Testis (tissue), 3 donors: ENCODE data around the gene TNFRSF8. TPM values are rescaled to one million over a fixed set of nuclear protein-coding genes. Genes with fewer than 3 reads are reported as not detected.

Experiments used
- DNase-seq: peaks from one replicate; pipeline ENCODE4 v3.0.0-alpha.2; 2019
- H3K27ac ChIP-seq, 2 donors: fragments of 200-600 bp; sonication (generic); one replicate each; pipeline ENCODE4 v1.5.1; 2019
- H3K27me3 ChIP-seq: fragments of 200-600 bp; sonication (generic); one replicate; pipeline ENCODE4 v1.5.1; 2019
- H3K36me3 ChIP-seq: fragments of 200-600 bp; sonication (generic); one replicate; pipeline ENCODE4 v1.5.1; 2017; ENCODE audit warnings: low read depth; ENCODE audit errors: missing control alignments
- H3K4me1 ChIP-seq: fragments of 200-600 bp; sonication (generic); one replicate; pipeline ENCODE4 v1.5.1; 2019
- H3K4me3 ChIP-seq, 2 donors: fragments of 200-600 bp; sonication (generic); one replicate each; pipeline ENCODE4 v1.5.1; 2017 to 2019
- H3K9me3 ChIP-seq: fragments of 200-600 bp; sonication (generic); one replicate; pipeline ENCODE4 v1.5.1; 2017
- CTCF ChIP-seq, 3 experiments: fragments of 450-650 bp in 2 of 3; fragments of 200-600 bp in 1 of 3; sonication (generic) in 1 of 3; IDR thresholded peaks; one replicate each; pipeline ENCODE4 v1.5.1; 2016 to 2019; ENCODE audit warnings: antibody characterized with exemption in 3 of 3, mild to moderate bottlenecking in 2 of 3, moderate library complexity in 1 of 3
- POLR2A ChIP-seq: fragments of 450-650 bp; IDR thresholded peaks from one replicate; pipeline ENCODE4 v1.6.1; 2017; ENCODE audit warnings: antibody characterized with exemption, mild to moderate bottlenecking, moderate library complexity
- WGBS, 2 donors: methylation state at CpG; one replicate each; pipeline ENCODE4 v1.1.5; 2018; 5-methylcytosine and 5-hydroxymethylcytosine counted together
- intact Hi-C: fragments of 100-400 bp; cut with DNase I; formaldehyde crosslinking; loops from one replicate; pipeline ENCODE4 v1.15.1; 2023; ENCODE audit warnings: low total_unique reads
- polyA plus RNA-seq: library from polyadenylated mRNA; stranded (reverse); fragments of 350-450 nt; fragmentation: Illumina TruSeq; extraction: RNeasy Lipid Tissue Mini Kit (QIAGEN cat#74804); gene quantifications from one replicate; pipeline ENCODE4 v1.2.3, GENCODE V29; 2014; ENCODE audit warnings: low read depth, low replicate concordance; ENCODE audit not compliant: insufficient read depth
- total RNA-seq, 2 donors: library from RNA; depleted of rRNA; stranded (reverse); fragments of >200 nt; gene quantifications; one replicate each; pipeline ENCODE4 v1.2.3, GENCODE V29; 2016

The TNFRSF8 gene
- total and polyA plus RNA-seq, 3 donors from 2014 or later: 5.0 to 6.9 (median 5.4) TPM

GRCh38 chr1:12148160-12148957 lies 85.3 kb downstream of the TNFRSF8 start:
- H3K27me3 ChIP-seq: no peaks in the 10 kb centered on the region
- DNase-seq: no peak
- no peak overlapping the region for H3K4me3 ChIP-seq
- H3K9me3 ChIP-seq: no peaks in the 10 kb centered on the region
- peak overlapping the region in 1 of 2 donors; percentile 37 for H3K27ac ChIP-seq
- H3K4me1 ChIP-seq: peaks cover 4% of the 10 kb centered on the region
- WGBS, 2 donors: 58 to 60% methylated on average over 8 of the region's 8 CpGs
- no peak for TF ChIP-seq POLR2A
- TF ChIP-seq CTCF (IDR thresholded peaks at IDR 0.05): no peak
- H3K36me3 ChIP-seq: no peaks in the 10 kb centered on the region
- intact Hi-C loops: no loop called here

GRCh38 chr1:12148958-12149790 lies 86.1 kb downstream of the TNFRSF8 start:
- Histone ChIP-seq H3K27me3 (no peaks in the 10 kb centered on the region), H3K4me1 (no peaks in the 10 kb centered on the region), H3K4me3 (no peak overlapping the region), H3K9me3 (no peaks in the 10 kb centered on the region), H3K27ac (no peak overlapping the region), H3K36me3 (no peaks in the 10 kb centered on the region)
- TF ChIP-seq CTCF (IDR thresholded peaks at IDR 0.05) (no peak), POLR2A (no peak)
- WGBS, 2 donors: 88 to 89% methylated on average over 5 of the region's 5 CpGs
- intact Hi-C loops: no loop called here
- no peak for DNase-seq

GRCh38 chr1:12149791-12150175 lies 86.7 kb downstream of the TNFRSF8 start:
- Histone ChIP-seq H3K36me3 (no peaks in the 10 kb centered on the region), H3K9me3 (no peaks in the 10 kb centered on the region), H3K27ac (no peak overlapping the region), H3K4me3 (no peak overlapping the region), H3K27me3 (no peaks in the 10 kb centered on the region), H3K4me1 (no peaks in the 10 kb centered on the region)
- 87% methylated on average over 6 of the region's 6 CpGs for WGBS, 2 donors
- TF ChIP-seq POLR2A (no peak), CTCF (IDR thresholded peaks at IDR 0.05) (no peak)
- no peak for DNase-seq
- intact Hi-C loops: no loop called here

GRCh38 chr1:12150456-12151200 lies 87.5 kb downstream of the TNFRSF8 start:
- no peak for TF ChIP-seq CTCF (IDR thresholded peaks at IDR 0.05)
- TF ChIP-seq POLR2A: no peak
- H3K9me3 ChIP-seq: no peaks in the 10 kb centered on the region
- WGBS, 2 donors: 71 to 86% methylated on average over 9 of the region's 9 CpGs
- H3K36me3 ChIP-seq: no peaks in the 10 kb centered on the region
- no peak overlapping the region for H3K27ac ChIP-seq
- intact Hi-C loops: no loop called here
- H3K4me1 ChIP-seq: no peaks in the 10 kb centered on the region
- no peak overlapping the region for H3K4me3 ChIP-seq
- no peak for DNase-seq
- no peaks in the 10 kb centered on the region for H3K27me3 ChIP-seq
